Cerebellar cortex (tissue), 1 donor: ENCODE results near the gene HES4.
"Not testable (repeated sequence)": the region's sequence is repeated elsewhere in the genome, so short reads cannot be mapped to it uniquely, and the experiment has no call there.

Experiments used
- DNase-seq: peaks from one replicate; pipeline ENCODE4 v3.0.0-alpha.2; 2015; ENCODE audit warnings: low spot score

HES4 gene

DNA sequence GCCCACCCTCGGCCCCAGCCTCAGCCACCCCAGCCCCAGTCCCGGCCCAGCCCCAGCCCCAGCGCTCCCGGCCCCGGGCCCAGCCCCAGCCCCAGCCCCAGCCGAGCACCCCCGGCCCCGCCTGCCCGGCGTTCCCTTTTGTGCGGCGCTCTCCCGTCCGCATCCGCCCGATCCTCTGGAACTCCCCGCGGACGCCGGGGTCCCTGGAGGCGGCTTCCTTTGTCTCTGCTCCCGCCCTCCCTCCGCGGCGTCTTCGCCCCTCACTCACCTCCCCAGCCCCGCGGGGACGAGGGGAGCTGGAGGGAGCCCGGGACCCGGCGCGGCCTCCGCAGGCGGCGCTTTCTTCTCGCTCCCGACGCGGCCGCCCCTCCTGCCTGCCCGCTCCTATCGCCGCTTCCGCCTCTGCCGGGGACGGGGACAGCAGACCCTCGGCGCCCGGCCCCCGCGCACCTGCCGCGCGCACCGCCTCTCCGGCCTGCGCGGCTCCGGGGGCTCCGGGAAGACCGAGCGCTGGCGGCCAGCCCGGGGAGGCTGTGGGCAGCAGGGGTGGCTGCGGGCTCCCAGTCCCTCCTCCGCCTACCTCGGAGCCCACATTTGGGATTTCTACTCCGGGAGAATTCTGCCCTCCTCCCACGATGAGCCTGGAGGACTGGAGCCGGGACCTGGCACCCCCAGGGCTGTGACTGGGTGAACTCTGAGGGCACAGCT lies 34.0 kb upstream of the HES4 start:
- DNase-seq = no peak

DNA sequence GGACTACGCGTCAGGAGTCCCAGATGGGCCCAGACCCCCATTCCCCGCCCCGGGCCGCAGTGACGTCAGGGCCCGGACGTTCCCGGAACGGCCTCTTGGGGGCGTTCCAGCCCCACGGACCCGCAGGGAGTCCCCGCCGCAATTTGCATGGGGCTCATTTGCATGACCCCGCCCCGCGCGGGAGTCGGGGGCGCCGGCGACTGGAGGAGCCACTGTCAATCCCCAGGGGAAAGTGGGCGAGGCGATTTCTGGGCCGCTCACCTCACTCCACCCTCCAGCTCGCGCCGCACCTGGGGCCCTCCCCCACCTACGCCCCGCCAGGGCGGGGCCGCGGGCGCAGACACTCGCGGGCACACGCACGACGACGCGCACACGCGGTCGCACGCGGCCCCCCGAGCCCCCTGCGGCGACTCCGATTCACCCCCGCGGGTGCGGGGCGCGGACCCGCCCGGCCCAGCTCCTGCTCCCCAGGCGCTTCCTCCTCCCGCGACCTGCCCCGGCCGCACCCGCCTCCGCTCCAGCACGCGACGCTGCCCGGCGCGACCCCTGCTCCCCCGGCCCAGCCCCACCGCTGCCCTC lies 33.2 kb upstream of the HES4 start:
- peak; percentile 29 for DNase-seq

GRCh38 chr1:1032424-1032823 lies 32.5 kb upstream of the HES4 start:
- DNase-seq = no peak

DNA sequence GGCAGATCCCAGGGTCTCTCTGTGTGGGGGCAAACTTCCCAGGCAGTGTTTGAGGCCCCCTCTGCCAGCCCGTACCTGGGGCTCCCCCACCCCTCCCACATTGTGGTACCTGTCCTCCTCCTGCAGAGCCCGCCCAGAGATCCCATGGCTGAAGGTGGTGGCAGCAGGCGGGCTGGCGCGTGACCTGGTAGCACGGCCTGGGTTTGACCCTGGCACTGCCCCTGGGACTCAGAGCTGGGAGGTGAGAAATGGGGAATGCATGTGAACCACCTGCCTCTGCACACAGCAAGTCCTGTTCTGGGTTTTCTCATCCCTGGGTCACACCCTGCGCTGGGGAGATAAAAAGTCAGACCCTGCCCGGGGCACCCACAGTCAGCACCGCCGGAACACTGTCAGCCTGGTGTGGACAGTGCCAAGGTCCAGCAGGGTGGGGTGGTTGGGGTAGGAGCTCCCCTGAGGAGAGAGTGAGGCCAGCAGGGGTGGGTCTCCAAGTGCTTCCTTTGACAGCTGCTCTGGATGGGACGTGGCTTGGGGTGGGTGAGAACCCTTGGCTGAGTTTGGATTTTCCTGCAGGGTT lies 31.9 kb upstream of the HES4 start:
- DNase-seq = no peak

DNA sequence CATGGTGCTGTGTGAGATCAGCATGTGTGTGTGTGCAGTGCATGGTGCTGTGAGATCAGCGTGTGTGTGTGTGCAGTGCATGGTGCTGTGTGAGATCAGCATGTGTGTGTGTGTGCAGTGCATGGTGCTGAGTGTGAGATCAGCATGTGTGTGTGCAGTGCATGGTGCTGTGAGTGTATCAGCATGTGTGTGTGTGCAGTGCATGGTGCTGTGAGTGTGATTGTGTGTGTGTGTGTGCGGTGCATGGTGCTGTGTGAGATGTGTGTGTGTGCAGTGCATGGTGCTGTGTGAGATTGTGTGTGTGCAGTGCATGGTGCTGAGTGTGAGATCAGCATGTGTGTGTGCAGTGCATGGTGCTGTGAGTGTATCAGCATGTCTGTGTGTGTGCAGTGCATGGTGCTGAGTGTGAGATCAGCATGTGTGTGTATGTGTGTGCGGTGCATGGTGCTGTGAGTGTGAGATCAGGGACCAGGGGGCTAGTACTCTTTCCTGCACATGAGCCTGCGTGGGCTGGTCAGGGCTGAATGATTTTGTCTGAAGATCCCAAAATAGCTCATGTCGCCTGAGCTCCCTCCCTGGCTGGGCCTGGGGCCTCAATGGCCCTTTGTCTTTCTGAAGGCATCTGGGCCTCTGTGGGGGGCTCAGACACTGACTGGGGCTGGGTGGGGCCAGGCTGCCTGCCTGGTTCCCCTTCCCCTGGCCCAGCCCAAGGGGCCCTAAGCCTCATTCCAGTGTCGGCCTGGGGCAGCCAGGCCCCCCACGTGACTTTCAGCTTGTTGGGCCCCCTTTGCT lies 31.2 kb upstream of the HES4 start:
- not testable (repeated sequence) for DNase-seq

DNA sequence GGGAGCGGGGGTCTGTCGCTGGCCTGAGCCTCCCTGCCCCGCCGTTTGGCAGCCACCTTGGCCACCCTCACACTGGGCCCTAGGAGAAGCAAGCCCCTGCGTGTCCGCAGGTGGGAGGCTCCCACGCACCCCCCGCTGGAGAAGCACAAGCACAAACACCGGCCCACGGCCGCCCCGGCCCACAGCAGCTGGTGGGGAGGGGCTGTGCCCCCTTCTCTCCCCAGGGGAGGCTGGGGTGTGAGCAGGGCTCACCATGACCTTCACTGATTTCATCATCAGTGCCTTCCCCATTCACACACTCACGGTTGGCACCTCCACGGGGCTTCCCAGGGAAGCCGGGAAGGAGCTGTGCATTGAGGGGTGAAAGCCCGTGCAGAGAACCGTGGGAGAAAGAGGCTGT lies 27.9 kb upstream of the HES4 start:
- no peak for DNase-seq

DNA sequence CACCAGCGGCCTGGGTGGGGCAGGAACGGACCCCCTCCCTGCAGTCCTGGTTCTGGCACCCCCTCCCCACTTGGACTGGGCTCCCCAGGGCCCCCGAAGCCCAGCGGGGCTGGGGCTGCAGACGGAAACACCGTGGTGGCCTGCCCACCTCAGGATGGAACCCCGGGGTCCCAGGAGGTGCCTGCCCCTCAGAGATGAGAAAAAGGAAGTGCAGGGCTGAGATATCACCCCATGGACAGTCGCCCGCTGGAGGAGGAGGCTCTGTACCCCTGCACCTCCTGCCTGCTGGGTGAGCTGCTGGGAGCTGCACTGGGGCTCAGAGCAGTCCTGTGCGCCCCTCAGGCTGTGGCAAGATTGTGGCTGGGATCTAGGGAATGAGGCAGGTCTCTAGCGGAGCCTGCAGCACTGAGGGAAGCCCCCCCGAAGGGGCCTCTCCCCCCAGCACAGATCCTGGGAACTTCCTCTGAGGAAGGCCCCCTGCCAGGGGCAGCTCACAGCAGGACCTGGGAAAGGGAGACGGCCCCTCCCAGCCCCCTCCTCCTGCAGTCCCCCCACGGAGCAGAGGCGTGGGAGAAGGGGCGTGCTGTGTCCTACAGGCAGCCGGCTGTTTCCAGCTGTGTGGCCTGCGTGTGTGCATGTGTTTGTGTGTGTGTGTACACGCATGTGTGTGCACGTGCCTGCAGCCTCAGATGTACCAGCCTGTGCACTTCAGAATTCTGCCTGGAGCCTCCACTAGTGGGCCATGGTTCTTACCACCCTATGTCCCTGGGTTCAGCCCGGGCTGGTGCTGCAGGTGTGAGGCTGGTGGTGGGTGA lies 26.9 kb upstream of the HES4 start:
- no peak for DNase-seq

DNA sequence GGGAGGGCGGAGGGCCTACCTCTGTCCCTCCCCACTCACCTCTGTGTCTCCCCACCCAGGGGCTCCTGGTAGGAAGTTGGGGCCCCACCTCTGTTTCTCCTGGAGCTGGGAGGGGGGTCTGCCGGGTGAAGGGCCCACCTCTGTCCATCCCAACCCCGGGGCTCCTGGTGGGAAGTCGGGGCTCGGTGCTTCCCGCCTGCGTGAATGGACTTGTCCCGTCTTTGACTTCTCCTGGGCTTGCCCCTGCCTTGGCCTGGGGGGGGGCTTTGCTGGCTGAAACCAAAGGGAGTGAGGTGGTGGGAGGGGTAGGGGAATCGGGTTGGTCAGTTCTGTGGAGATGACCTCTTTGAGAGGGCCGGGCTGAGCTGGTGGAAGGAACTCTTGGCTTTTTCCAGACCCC lies 25.8 kb upstream of the HES4 start:
- DNase-seq = no peak

GRCh38 chr1:1024771-1025699 lies 25.1 kb upstream of the HES4 start:
- DNase-seq = no peak

DNA sequence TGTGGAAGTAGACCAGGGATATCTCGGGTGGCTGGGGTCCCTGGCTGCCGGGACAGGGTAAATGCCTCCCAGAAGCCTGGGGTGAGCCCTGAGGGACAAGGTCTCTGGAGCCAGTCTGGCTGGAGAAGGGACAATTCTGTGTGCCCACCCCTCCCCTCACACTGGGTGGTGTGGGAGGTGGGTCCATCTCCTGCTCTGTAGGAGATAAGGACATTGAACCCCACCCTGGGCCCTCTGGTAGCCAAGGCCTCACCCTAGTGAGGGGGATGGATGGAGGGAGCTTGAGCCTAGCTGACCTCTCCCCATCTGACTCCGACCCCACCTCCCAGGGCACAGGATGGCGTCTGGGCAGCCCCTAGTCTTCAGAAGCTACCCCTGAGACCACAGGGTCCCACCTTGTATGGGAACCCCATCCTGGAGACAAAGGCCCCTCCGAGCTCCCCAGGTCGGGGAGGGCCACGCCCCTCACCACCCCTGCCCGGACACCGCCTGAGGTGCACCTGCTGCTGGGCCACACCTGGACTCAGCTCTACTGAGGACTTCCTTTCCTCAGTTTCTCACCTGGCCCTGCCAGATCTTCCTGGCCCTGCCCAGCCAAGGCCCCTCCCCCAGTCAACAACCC lies 24.4 kb upstream of the HES4 start:
- no peak for DNase-seq

DNA sequence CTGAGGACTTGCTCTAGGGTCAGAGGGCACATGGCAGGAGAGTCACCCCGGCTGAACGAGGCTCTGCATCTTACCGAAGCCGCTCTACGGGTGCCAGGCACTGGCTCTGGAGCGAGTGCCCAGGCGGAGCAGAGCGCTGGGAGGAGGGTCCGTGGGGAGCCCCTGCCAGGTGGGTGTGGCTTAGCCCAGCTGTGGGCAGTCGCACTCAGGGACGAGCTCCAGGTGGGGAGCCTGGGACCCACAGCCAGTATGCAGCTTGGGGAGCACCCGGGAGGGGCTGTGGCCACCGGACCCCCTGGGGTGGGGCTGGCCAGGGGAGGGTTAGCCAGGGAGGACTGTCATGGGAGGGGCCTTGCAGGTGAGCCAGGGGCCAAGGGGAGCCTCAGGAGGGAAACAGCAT lies 23.8 kb upstream of the HES4 start:
- no peak for DNase-seq

GRCh38 chr1:1022302-1023009 lies 22.6 kb upstream of the HES4 start:
- DNase-seq = no peak

DNA sequence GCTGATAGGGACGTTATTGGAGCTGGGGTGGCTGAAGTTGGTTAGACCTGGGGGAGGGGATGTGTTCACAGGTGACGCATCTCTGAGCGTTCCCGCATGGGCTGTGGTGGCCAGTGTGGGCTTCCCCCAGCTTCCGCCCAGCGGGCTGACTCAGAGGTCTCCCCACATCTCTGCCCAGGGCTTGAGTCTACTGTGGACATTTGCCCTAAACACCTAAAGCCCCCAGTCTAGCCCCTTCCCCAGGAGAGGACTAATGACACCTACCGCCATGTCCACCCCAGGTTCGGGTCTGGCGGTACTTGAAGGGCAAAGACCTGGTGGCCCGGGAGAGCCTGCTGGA lies 22.0 kb upstream of the HES4 start:
- DNase-seq = no peak

DNA sequence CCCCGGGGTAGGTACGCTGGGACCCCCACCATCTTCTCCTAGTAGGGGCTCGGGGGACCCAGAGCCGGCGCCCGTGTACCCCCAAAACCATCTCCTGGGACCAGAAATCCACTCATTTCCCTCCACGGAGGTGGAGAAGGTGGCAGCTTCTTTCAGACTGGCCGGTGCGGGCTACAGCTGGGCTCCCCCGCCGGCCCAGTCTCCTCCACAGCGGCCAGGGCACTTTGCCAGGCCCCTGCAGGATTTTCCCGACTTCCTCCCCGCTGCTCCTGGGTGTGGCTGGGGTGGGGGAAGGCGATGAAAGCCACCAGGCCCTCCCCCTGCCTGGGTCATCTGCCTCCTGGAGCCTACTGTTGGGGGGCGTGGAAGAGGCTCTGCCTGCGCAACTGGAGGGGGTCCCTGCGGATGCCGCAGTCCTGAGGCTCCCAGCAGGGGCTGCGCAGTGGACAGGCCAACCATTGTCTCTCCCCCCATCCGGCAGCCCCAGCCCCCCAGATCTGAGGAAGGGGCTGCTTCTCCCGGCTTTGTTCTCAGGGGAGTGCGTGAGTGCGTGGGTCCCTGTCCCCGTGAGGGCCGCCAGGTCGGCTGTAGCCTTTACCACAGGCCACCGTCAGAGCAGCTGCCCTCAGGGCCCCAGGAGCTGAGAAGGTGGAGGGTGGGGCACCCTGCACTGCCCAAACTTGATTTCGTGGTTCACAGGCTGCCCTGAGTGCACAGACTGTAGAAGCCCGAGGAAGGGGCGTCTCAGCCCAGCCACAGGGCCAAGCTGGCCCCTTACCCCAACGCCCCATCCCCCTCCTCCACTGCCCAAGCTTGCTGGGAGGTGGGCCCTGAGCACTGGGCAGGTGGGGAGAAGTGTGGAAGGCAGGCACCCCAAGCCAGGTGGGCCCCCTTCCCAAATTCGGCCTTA lies 21.4 kb upstream of the HES4 start:
- no peak for DNase-seq

DNA sequence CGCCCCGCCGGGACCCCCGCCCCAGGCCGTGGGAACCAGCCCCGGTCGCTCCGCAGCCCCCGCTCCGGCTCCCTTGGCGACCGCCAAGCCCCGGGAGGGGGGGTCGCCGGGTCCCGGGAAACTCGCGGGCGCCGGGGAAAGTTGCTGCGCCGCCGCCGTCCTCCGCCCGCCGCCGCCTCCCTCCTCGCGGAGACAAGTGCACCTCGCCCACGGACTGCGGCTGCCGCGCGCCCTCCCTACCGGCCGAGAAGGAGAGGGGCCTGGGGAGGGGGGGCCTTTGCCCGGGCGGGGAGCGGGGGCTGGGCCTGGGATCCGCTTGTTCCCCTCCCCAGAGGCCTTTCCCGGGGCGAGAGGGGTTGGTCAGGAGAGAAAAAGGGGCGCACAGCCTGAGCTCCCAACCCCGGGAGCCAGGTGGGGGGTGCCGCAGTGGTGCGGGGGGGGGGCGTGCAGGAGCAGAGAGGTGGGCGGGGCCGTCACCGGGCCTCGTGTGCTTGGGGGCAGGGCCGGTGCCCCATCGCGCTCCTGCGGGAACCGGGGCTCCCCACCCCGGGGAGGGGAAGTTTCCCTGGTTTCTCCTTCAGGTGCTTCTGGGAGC lies 20.6 kb upstream of the HES4 start:
- no peak for DNase-seq

DNA sequence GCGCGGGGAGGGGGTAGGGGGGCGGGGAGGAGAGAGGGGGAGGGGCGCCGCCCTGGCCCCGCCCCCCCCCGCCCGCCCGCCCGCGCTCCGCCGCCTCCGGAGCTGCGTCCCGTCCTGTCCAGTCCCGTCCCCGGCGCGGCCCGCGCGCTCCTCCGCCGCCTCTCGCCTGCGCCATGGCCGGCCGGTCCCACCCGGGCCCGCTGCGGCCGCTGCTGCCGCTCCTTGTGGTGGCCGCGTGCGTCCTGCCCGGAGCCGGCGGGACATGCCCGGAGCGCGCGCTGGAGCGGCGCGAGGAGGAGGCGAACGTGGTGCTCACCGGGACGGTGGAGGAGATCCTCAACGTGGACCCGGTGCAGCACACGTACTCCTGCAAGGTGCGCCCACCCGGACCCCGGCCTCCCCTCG lies 20.1 kb upstream of the HES4 start, which contains the start of gene AGRN:
Gene AGRN, plus strand, starts transcription at position 121 of the 405 bp plus-strand sequence. Its CDS starts 53 bp downstream, at position 174.
- DNase-seq = no peak

DNA sequence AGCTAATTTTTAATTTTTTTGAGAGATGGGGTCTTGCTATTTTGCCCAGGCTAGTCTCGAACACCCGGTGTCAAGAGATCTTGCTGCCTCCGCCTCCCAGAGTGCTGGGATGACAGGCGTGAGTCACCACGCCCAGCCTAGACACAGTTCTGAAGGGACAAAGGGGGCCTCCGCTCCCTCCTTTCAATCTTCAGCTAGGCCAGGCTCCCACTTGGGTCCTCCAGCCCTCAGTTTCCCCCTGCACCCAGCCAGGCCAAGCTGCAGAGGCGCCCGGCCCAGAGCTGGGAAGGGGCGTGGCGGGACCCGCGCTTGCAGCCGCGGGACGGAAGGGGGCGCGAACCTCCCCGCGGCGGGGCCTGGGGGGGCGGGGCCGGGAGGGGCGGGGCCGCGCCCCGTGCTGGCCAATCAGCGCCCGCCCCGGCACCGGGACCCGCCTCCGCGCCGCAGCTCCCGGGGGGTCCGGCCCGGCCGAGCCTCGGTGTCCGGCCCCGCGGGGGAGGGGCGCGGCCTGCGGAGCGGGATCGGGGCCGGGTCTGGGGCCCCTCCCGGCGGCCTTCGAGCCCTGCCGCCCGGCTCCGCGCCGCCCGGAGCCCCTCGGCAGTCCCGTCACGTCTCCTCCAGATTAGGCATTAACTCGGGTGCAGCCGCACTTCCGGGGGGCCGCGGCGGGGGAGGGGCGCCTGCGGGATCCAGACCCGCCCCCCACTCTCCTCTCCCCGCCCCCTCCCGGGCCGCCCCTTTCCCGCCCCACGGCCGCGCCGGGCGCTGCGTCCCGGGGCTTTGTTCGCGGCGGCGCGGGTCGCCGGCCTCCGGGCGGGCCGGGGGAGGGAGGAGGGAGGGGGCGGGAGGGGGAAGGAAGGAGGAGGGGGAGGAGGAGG lies 19.5 kb upstream of the HES4 start:
- no peak for DNase-seq
